Stimulated activated CD8-positive, alpha-beta memory T cell treated with anti-CD3 and anti-CD28 coated beads, Interleukin-15, amount 100 ng/mL, for 24 hours (primary cell): ENCODE data around the gene HOOK1.

Experiments used
- DNase-seq: peaks from one replicate; pipeline ENCODE4 v3.0.0-alpha.2; 2020; ENCODE audit warnings: low read depth

Gene HOOK1

GRCh38 chr1:59814901-59815825 is at the start of gene HOOK1:
Gene HOOK1 (plus strand): TSS chr1:59814949. CDS start chr1:59815118, 169 bp downstream.
- DNase-seq, result peak; percentile 7

GRCh38 chr1:59765011-59765730 is 49.6 kb upstream of the HOOK1 start:
- DNase-seq, result no peak

GRCh38 chr1:59766227-59766855 is 48.4 kb upstream of the HOOK1 start:
- DNase-seq, result no peak

DNA sequence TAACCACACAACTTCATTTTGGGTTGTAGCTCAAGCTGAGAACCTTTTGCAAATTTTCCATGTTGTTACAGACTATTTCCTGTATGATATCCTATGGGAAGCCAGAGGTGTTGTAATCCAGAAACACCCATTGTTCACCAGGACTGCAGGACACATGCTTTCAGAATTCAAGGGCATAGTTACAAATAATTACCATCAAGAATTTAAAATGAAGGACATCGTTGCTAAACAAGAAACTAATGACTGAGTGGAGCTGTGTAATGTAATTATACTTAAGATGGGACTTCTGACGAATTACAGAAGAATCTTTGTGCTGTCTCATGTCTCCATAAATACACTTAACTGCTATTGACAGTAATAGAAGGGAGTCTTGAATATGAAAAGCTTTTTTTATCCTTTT is 47.6 kb upstream of the HOOK1 start:
- DNase-seq, result no peak

DNA sequence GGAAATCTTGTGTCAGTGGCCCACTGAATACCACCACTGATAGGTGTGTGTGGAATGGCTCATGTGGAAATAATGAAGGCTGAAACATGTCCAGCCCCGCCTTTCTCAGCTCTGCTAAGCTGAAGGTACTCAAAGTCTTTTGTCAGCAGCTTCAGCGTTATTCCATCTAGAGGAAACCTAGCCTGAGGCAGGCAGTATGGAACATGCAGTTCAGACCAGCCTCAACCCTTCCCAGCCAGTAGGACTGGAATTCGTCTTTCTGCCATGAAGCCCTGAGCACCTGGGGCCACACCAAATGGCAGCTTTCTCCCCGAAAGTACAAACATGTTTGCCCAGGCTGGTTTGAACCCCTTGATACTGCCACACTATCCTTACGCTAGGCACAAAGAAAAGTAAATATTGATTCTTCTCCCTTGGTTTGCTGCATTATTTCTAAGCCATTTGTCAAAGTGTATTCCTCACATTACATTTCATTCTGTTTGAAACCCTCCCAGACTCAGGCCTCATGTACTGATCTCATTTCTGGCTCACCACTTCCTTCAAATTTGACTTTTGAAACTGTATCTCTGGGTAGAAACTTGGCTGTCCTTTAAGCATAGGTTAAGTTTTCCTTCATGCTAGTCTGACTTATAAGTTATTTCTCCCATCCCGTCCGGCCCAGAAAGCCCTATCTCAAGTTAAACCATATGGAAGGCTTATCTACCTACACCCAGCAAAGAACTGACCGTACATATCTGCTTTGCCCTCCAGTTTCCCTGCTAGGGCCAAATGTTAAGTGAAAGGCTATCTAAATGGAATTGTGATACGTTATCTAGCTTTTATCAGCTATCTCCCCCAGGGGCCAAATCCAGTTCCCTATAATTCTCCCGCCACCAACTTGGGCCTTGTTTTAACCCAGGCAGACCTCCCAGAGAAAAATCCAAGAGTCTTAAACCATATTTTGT is 45.7 kb upstream of the HOOK1 start:
- DNase-seq, result no peak

DNA sequence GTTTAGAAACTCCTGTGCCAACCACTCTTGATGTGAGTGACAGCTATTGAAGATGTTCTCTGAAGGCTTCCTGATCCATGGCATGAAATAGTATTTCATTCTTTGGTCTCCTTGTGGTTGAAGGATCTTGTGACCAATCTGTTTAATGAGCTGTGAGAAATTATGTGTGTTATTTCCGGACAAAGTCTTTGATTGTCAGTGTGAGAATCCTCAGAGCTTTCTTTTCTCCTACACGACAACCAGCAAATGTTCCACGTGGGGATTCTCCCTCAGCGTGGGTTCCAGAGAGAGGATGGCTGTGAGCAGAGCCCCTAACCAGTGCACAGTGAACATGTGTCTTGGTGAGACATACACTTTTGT is 45.0 kb upstream of the HOOK1 start:
- no peak for DNase-seq

DNA sequence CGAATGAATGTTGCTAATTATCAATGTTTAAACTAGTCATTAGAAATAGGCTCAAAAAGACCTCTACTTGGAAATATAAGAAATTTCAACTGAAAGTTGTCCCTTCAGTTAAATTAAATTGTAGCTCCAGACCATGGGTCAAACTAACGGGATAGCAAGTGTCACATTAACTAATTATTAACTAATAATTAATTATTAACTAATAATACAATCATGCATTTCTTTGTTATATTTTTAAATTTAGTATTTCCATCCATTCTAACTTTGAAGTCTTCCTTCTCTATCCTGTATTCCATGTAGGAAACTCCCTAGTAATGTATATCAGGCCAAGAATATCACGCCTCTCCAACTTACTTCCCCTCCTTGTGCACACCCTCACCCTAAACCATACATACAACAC is 43.4 kb upstream of the HOOK1 start:
- no peak for DNase-seq

GRCh38 chr1:59775480-59775879 is 39.3 kb upstream of the HOOK1 start:
- no peak for DNase-seq

- DNase-seq, result no peak
Measured at GRCh38 chr1:59776960-59777852, 37.5 kb upstream of the HOOK1 start.

- DNase-seq, result no peak
Measured at GRCh38 chr1:59779949-59780348, 34.8 kb upstream of the HOOK1 start.

- no peak for DNase-seq
Measured at GRCh38 chr1:59788825-59789224, 25.9 kb upstream of the HOOK1 start.

GRCh38 chr1:59798600-59798999 is 16.1 kb upstream of the HOOK1 start:
- no peak for DNase-seq

GRCh38 chr1:59803458-59804038 is 11.2 kb upstream of the HOOK1 start:
- DNase-seq, result no peak

GRCh38 chr1:59804301-59804700 is 10.4 kb upstream of the HOOK1 start:
- DNase-seq, result no peak

- no peak for DNase-seq
Measured at GRCh38 chr1:59805554-59805953, 9.2 kb upstream of the HOOK1 start.

DNA sequence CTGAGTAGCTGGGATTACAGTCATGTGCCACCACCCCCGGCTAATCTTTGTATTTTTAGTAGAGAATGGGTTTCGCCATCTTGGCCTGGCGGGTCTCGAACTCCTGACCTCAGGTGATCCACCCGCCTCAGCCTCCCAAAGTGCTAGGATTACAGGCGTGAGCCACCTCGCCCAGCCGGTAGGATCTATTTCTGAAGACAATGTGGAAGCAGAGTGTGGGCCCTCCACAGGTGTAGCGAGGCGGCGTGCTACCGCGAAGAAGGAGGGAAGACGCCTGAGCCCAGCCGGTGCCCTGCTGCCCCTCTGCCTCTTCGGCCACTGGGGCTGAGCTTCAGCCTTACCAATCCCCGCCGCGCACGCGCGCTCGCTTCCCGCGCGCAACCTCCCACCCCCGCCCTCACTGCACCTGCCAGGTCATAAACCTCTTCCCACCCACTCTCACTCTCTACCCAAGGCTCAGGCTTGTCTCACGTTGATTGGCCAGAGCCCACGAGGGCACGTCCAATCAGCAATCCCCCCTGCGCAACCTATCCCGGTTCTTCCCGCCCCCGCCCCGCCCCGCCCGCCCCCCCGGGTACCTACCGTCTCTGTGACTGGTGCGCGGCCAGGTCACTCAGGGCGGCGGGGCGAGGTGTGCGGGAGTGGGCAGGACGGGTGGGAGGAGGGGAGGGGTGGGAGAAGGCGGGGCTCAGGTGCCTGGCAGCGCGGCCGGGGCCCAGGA is 409 bp upstream of the HOOK1 start:
- DNase-seq, result peak; percentile 46

- DNase-seq, result no peak
Measured at GRCh38 chr1:59815892-59816291, 1.1 kb downstream of the HOOK1 start.

GRCh38 chr1:59816318-59816878 is 1.6 kb downstream of the HOOK1 start:
- no peak for DNase-seq
